Measurements from ENCODE around the gene GALK1. TPM values are rescaled to one million over a fixed set of nuclear protein-coding genes. Genes with fewer than 3 reads are reported as not detected.
"Not testable (repeated sequence)": the region's sequence is repeated elsewhere in the genome, so short reads cannot be mapped to it uniquely, and the experiment has no call there.

GALK1 gene
- total RNA-seq: 11.4 TPM

- DNase-seq: peak; percentile 55
These were observed at the start of gene GALK1 for GRCh38 chr17:75764711-75765421. Gene GALK1 (minus strand): TSS chr17:75765192. CDS start chr17:75765136, 56 bp downstream.

GRCh38 chr17:75814021-75814395 is 49.0 kb upstream of the GALK1 start:
- no peak for DNase-seq

GRCh38 chr17:75813081-75814020 is 48.4 kb upstream of the GALK1 start:
- no peak for DNase-seq

GRCh38 chr17:75812096-75813013 is 47.4 kb upstream of the GALK1 start:
- DNase-seq: no peak

- no peak for DNase-seq
These were observed 46.2 kb upstream of the GALK1 start for GRCh38 chr17:75811174-75811573.

- DNase-seq: not testable (repeated sequence)
These were observed 45.8 kb upstream of the GALK1 start for GRCh38 chr17:75810756-75811155.

GRCh38 chr17:75810216-75810615 is 45.2 kb upstream of the GALK1 start:
- DNase-seq: no peak

- DNase-seq: no peak
These were observed 44.7 kb upstream of the GALK1 start for GRCh38 chr17:75809631-75810111.

- DNase-seq: no peak
These were observed 44.1 kb upstream of the GALK1 start for GRCh38 chr17:75808905-75809621.

- no peak for DNase-seq
These were observed 43.5 kb upstream of the GALK1 start for GRCh38 chr17:75808549-75808904.

GRCh38 chr17:75807861-75808260 is 42.9 kb upstream of the GALK1 start:
- DNase-seq: no peak

- no peak for DNase-seq
These were observed 42.0 kb upstream of the GALK1 start for GRCh38 chr17:75806822-75807500.

- no peak for DNase-seq
These were observed 38.9 kb upstream of the GALK1 start for GRCh38 chr17:75803883-75804282.

- DNase-seq: no peak
These were observed 34.4 kb upstream of the GALK1 start for GRCh38 chr17:75799402-75799801.

GRCh38 chr17:75795820-75796607 is 31.0 kb upstream of the GALK1 start:
- no peak for DNase-seq

GRCh38 chr17:75793460-75793859 is 28.5 kb upstream of the GALK1 start:
- no peak for DNase-seq

- no peak for DNase-seq
These were observed 26.3 kb upstream of the GALK1 start for GRCh38 chr17:75791254-75791653.

GRCh38 chr17:75785016-75785890 is 20.3 kb upstream of the GALK1 start:
- DNase-seq: peak; percentile 91

GRCh38 chr17:75784473-75785015 is 19.6 kb upstream of the GALK1 start, which contains the start of gene UNK:
Gene UNK (plus strand): TSS chr17:75784806. CDS start chr17:75784881, 75 bp downstream.
- peak; percentile 98 for DNase-seq
